Naive thymus-derived CD4-positive, alpha-beta T cell (primary cell): ENCODE results near the gene MME. TPM values are rescaled to one million over a fixed set of nuclear protein-coding genes. Genes with fewer than 3 reads are reported as not detected.

Source experiments
- ATAC-seq: fragments of 150-1000 bp; cut with Tn5 transposase; 2 replicates; pipeline ENCODE4 v1.10.0; 2021; ENCODE audit warnings: mild to moderate bottlenecking, moderate library complexity
- CTCF ChIA-PET: fragments of 350-600 bp; sonication (Branson Sonifier 250); formaldehyde crosslinking; loops from one replicate; lab custom pipeline; 2021; ENCODE audit warnings: antibody characterized with exemption; lab: Charles Lee
- POLR2A ChIA-PET: fragments of 350-600 bp; sonication (Branson Sonifier 250); formaldehyde crosslinking; loops from one replicate; lab custom pipeline; 2021; ENCODE audit warnings: antibody characterized with exemption, inconsistent platforms; lab: Charles Lee
- DNase-seq, 9 donors: peaks; one replicate each; pipeline versions ENCODE4 v3.0.0 to v3.0.0-alpha.2; 2020 to 2022; ENCODE audit warnings: mixed read lengths in 1 of 9
- H3K27ac ChIP-seq: one replicate; pipeline ENCODE4 v1.7.0; 2013; ENCODE audit warnings: mild to moderate bottlenecking, low read depth, low read length, moderate library complexity
- H3K27me3 ChIP-seq, 2 donors: one replicate each; pipeline ENCODE4 v1.7.0; 2013; ENCODE audit warnings: low read length in 2 of 2, mild to moderate bottlenecking in 2 of 2, moderate library complexity in 2 of 2; ENCODE audit not compliant: control insufficient read depth in 2 of 2, insufficient read depth in 2 of 2
- H3K36me3 ChIP-seq, 3 experiments: 1 replicate in 2 of 3; 2 replicates in 1 of 3; pipeline ENCODE4 v1.7.0; 2013; ENCODE audit warnings: low read length in 3 of 3, mild to moderate bottlenecking in 3 of 3, moderate library complexity in 1 of 3; ENCODE audit not compliant: insufficient read depth in 3 of 3, control insufficient read depth in 2 of 3
- H3K4me1 ChIP-seq, 2 donors: one replicate each; pipeline ENCODE4 v1.7.0; 2013; ENCODE audit warnings: low read length in 2 of 2, mild to moderate bottlenecking in 2 of 2, moderate library complexity in 1 of 2; ENCODE audit not compliant: control insufficient read depth in 2 of 2, insufficient read depth in 2 of 2
- H3K4me3 ChIP-seq: 2 replicates; pipeline ENCODE4 v1.7.0; 2013; ENCODE audit warnings: mild to moderate bottlenecking, low read length
- H3K9me3 ChIP-seq, 3 experiments: 1 replicate in 2 of 3; 2 replicates in 1 of 3; pipeline ENCODE4 v1.7.0; 2013; ENCODE audit warnings: low read length in 3 of 3; ENCODE audit not compliant: control insufficient read depth in 2 of 3
- H3K27ac Mint-ChIP-seq, 9 donors: one replicate each; pipeline ENCODE4 v1.8.0; 2020 to 2022; ENCODE audit warnings: mixed read lengths in 9 of 9, mild to moderate bottlenecking in 8 of 9, moderate library complexity in 5 of 9, inconsistent platforms in 2 of 9
- H3K27me3 Mint-ChIP-seq, 5 donors: one replicate each; pipeline ENCODE4 v1.8.0; 2021 to 2022; ENCODE audit warnings: mixed read lengths in 5 of 5, mild to moderate bottlenecking in 1 of 5
- H3K36me3 Mint-ChIP-seq, 5 donors: one replicate each; pipeline ENCODE4 v1.8.0; 2020 to 2022; ENCODE audit warnings: mixed read lengths in 5 of 5, mild to moderate bottlenecking in 3 of 5, inconsistent platforms in 1 of 5
- H3K4me1 Mint-ChIP-seq, 7 donors: one replicate each; pipeline ENCODE4 v1.8.0; 2020 to 2022; ENCODE audit warnings: mixed read lengths in 7 of 7, mild to moderate bottlenecking in 3 of 7, inconsistent platforms in 1 of 7
- H3K4me3 Mint-ChIP-seq, 10 donors: one replicate each; pipeline ENCODE4 v1.8.0; 2020 to 2022; ENCODE audit warnings: mild to moderate bottlenecking in 10 of 10, mixed read lengths in 10 of 10, moderate library complexity in 6 of 10, inconsistent platforms in 2 of 10
- H3K9me3 Mint-ChIP-seq, 11 donors: one replicate each; pipeline ENCODE4 v1.8.0; 2020 to 2022; ENCODE audit warnings: mixed read lengths in 11 of 11, mild to moderate bottlenecking in 4 of 11, inconsistent platforms in 1 of 11, moderate library complexity in 1 of 11
- intact Hi-C, 2 donors: fragments of 100-400 bp; cut with micrococcal nuclease; formaldehyde crosslinking; loops; one replicate each; pipeline ENCODE4 v1.15.1; 2023
- polyA plus RNA-seq, 2 donors: library from polyadenylated mRNA; unstranded; fragments of 300-500 nt; fragmentation: Illumina TruSeq; gene quantifications; one replicate each; pipeline ENCODE4 v1.2.3, GENCODE V29; 2021
- total RNA-seq, 6 experiments: library from RNA in 5 of 6; stranded (reverse) in 5 of 6; gene quantifications; 1 replicate in 5 of 6; 2 replicates in 1 of 6; pipeline ENCODE4 v1.2.3 and lab custom pipeline; 2021 to 2026

Gene MME
- total and polyA plus RNA-seq, 7 experiments from 2014 or later: 0.54 to 0.56 TPM; not detected in 5

- no peak overlapping the region for H3K27ac Mint-ChIP-seq
- H3K4me3 Mint-ChIP-seq: no peak overlapping the region
- no peaks in the 10 kb centered on the region for H3K36me3 ChIP-seq
- H3K4me1 Mint-ChIP-seq: peaks cover 0 to under 1% (median 0%) of the 10 kb centered on the region in 7 donors
- no peaks in the 10 kb centered on the region for H3K9me3 ChIP-seq
- H3K9me3 Mint-ChIP-seq: peaks cover 0 to 6% (median 0%) of the 10 kb centered on the region in 11 donors
- POLR2A ChIA-PET: no interaction called here
- H3K36me3 Mint-ChIP-seq: no peaks in the 10 kb centered on the region
- no peak for ATAC-seq
- no peaks in the 10 kb centered on the region for H3K27me3 ChIP-seq
- intact Hi-C loops: no loop called here
- no peaks in the 10 kb centered on the region for H3K27me3 Mint-ChIP-seq
- H3K4me1 ChIP-seq: no peaks in the 10 kb centered on the region
- CTCF ChIA-PET: no interaction called here
- H3K27ac ChIP-seq: no peak overlapping the region
- DNase-seq: no peak
- H3K4me3 ChIP-seq: no peak overlapping the region
These were observed 109.4 kb downstream of the MME start for GRCh38 chr3:155189478-155189877.

- ChIA-PET CTCF (no interaction called here), POLR2A (no interaction called here)
- Mint-ChIP-seq H3K36me3 (no peaks in the 10 kb centered on the region), H3K27me3 (no peaks in the 10 kb centered on the region), H3K27ac (no peak overlapping the region), H3K9me3 (peaks cover 0 to 6% (median 0%) of the 10 kb centered on the region in 11 donors), H3K4me3 (no peak overlapping the region), H3K4me1 (no peaks in the 10 kb centered on the region)
- H3K4me3 ChIP-seq: no peak overlapping the region
- no peaks in the 10 kb centered on the region for H3K36me3 ChIP-seq
- no peaks in the 10 kb centered on the region for H3K9me3 ChIP-seq
- H3K27me3 ChIP-seq: no peaks in the 10 kb centered on the region
- intact Hi-C loops: no loop called here
- H3K4me1 ChIP-seq: no peaks in the 10 kb centered on the region
- DNase-seq (no peak), ATAC-seq (no peak)
- no peak overlapping the region for H3K27ac ChIP-seq
These were observed 110.6 kb downstream of the MME start for GRCh38 chr3:155190691-155191090.

GRCh38 chr3:155192957-155193746, 113.0 kb downstream of the MME start:
- Histone ChIP-seq H3K9me3 (no peaks in the 10 kb centered on the region), H3K36me3 (no peaks in the 10 kb centered on the region), H3K27ac (no peak overlapping the region), H3K4me1 (no peaks in the 10 kb centered on the region), H3K4me3 (no peak overlapping the region), H3K27me3 (no peaks in the 10 kb centered on the region)
- H3K27ac Mint-ChIP-seq: no peak overlapping the region
- no peaks in the 10 kb centered on the region for H3K4me1 Mint-ChIP-seq
- intact Hi-C loops: no loop called here
- peaks cover 0 to 6% (median 0%) of the 10 kb centered on the region in 11 donors for H3K9me3 Mint-ChIP-seq
- H3K36me3 Mint-ChIP-seq: no peaks in the 10 kb centered on the region
- DNase-seq (no peak), ATAC-seq (no peak)
- ChIA-PET POLR2A (no interaction called here), CTCF (no interaction called here)
- H3K4me3 Mint-ChIP-seq: no peak overlapping the region
- no peaks in the 10 kb centered on the region for H3K27me3 Mint-ChIP-seq

- Histone ChIP-seq H3K27ac (no peak overlapping the region), H3K9me3 (no peaks in the 10 kb centered on the region), H3K4me1 (no peaks in the 10 kb centered on the region), H3K4me3 (no peak overlapping the region), H3K36me3 (no peaks in the 10 kb centered on the region), H3K27me3 (no peaks in the 10 kb centered on the region)
- no peaks in the 10 kb centered on the region for H3K27me3 Mint-ChIP-seq
- DNase-seq (no peak), ATAC-seq (no peak)
- peaks cover 0 to 6% (median 0%) of the 10 kb centered on the region in 11 donors for H3K9me3 Mint-ChIP-seq
- H3K36me3 Mint-ChIP-seq: no peaks in the 10 kb centered on the region
- H3K4me1 Mint-ChIP-seq: no peaks in the 10 kb centered on the region
- ChIA-PET CTCF (no interaction called here), POLR2A (no interaction called here)
- H3K4me3 Mint-ChIP-seq: no peak overlapping the region
- no peak overlapping the region for H3K27ac Mint-ChIP-seq
- intact Hi-C loops: no loop called here
These were observed 113.7 kb downstream of the MME start for GRCh38 chr3:155193868-155194267.

- H3K4me1 Mint-ChIP-seq: no peaks in the 10 kb centered on the region
- Histone ChIP-seq H3K36me3 (no peaks in the 10 kb centered on the region), H3K4me1 (no peaks in the 10 kb centered on the region), H3K27me3 (no peaks in the 10 kb centered on the region), H3K4me3 (no peak overlapping the region), H3K27ac (no peak overlapping the region), H3K9me3 (no peaks in the 10 kb centered on the region)
- H3K27me3 Mint-ChIP-seq: no peaks in the 10 kb centered on the region
- H3K9me3 Mint-ChIP-seq: peaks cover 0 to 6% (median 0%) of the 10 kb centered on the region in 11 donors
- intact Hi-C loops: no loop called here
- ATAC-seq (no peak), DNase-seq (no peak)
- H3K4me3 Mint-ChIP-seq: no peak overlapping the region
- POLR2A ChIA-PET: no interaction called here
- H3K36me3 Mint-ChIP-seq: no peaks in the 10 kb centered on the region
- CTCF ChIA-PET: no interaction called here
- no peak overlapping the region for H3K27ac Mint-ChIP-seq
These were observed 115.1 kb downstream of the MME start for GRCh38 chr3:155194973-155195957.

- no peaks in the 10 kb centered on the region for H3K9me3 ChIP-seq
- no peaks in the 10 kb centered on the region for H3K27me3 ChIP-seq
- ATAC-seq (no peak), DNase-seq (no peak)
- no peak overlapping the region for H3K4me3 Mint-ChIP-seq
- intact Hi-C loops: no loop called here
- H3K27me3 Mint-ChIP-seq: no peaks in the 10 kb centered on the region
- ChIA-PET CTCF (no interaction called here), POLR2A (no interaction called here)
- no peak overlapping the region for H3K27ac ChIP-seq
- peaks cover 0 to 6% (median 0%) of the 10 kb centered on the region in 11 donors for H3K9me3 Mint-ChIP-seq
- H3K36me3 ChIP-seq: no peaks in the 10 kb centered on the region
- no peaks in the 10 kb centered on the region for H3K4me1 ChIP-seq
- H3K4me1 Mint-ChIP-seq: no peaks in the 10 kb centered on the region
- H3K36me3 Mint-ChIP-seq: no peaks in the 10 kb centered on the region
- no peak overlapping the region for H3K4me3 ChIP-seq
- no peak overlapping the region for H3K27ac Mint-ChIP-seq
These were observed 116.3 kb downstream of the MME start for GRCh38 chr3:155196131-155197021.
